ENCODE measurements around the gene PPP1R13L. TPM values are rescaled to one million over a fixed set of nuclear protein-coding genes. Genes with fewer than 3 reads are reported as not detected.
"Not testable (repeated sequence)": the region's sequence is repeated elsewhere in the genome, so short reads cannot be mapped to it uniquely, and the experiment has no call there.

Gene PPP1R13L
- polyA plus RNA-seq, 4 donors = 8.3 to 16.4 (median 9.1) TPM

DNA sequence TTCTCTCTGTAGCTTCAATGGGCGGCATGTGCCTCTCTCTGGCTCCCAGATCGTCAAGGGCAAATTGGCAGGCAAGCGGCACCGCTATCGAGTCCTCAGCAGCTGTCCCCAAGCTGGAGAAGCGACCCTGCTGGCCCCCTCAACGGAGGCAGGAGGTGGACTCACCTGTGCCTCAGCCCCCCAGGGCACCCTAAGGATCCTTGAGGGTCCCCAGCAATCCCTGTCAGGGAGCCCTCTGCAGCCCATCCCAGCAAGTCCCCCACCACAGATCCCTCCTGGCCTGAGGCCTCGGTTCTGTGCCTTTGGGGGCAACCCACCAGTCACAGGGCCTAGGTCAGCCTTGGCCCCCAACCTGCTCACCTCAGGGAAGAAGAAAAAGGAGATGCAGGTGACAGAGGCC lies 3.3 kb upstream of the PPP1R13L start:
- DNase-seq (ENCODE audit: low read depth in 4 of 4, low spot score in 3 of 4) = no peak

DNA sequence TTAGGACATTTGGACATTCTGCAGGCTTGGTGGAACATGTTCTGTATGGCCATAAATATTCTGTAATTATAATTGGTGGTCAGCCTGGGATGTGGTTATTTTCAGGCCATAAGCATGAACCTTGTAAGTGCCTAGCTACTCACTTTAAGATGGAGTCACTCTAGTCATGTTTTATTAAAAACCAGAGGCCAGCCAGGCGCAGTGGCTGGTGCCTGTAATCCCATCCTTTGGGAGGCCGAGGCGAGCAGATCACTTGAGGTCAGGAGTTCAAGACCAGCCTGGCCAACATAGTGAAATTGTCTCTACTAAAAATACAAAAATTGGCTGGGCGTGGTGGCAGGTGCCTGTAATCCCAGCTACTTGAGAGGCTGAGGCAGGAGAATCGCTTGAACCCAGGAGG lies 2.7 kb upstream of the PPP1R13L start:
- DNase-seq (ENCODE audit: low read depth in 4 of 4, low spot score in 3 of 4) = not testable (repeated sequence)

DNA sequence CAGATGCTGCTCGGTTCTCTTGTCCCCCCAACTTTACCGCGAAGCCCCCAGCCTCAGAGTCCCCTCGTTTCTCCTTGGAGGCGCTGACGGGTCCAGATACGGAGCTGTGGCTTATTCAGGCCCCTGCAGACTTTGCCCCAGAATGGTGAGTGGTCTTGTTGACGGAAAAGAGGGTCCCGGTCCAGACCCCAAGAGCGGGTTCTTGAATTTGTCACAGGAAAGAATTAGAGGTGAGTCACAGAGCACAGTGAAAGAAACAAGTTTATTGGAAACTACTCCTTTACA lies 2.2 kb upstream of the PPP1R13L start:
- no peak for DNase-seq (ENCODE audit: low read depth in 4 of 4, low spot score in 3 of 4)

DNA sequence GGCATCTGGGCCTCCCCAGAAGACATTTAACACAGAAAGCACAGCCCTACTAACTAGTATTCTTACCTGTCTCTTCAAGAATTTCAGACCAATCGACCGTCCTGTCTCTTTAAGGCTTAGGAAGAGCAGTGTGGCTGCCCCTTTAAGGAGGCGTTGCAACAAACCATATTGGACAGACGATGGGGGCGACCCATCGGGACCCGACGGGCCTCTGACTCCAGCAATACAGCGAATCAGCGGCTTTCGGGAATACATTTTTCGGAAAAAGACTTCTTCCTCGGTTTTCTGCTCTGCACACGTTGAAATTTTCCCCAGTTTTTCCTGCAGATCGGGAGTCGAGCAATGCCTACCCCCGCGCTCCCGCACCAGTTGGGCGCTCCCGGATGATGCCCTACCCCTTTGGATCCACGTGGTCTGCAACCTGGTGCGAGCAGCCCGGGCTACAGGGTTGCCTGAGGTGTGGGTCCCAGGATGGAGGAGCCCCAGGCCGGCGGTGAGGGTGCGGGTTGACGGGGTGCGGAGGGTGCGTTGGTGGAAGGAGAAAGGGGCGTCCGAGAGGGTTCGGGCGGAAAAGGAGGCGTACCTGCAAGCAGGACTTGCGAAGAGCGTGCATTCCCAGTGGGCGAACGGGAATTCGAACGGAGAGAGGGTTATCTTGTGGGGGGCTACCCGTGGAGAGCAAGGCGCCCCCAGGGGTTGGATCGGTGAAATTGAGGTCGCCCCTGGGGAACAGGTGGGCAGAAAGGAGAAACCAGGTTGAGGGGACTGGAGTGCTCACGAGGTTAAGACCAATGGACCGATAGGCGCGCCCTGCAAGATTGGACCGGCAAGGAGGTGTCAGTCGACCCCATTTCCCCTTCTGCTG lies 1.6 kb upstream of the PPP1R13L start, which contains the start of gene POLR1G:
Gene POLR1G, plus strand, starts transcription at position 419 of the 865 bp plus-strand sequence. Its CDS starts 53 bp downstream, at position 472.
- peak in 1 of 4 donors; percentile 84 for DNase-seq (ENCODE audit: low read depth in 4 of 4, low spot score in 3 of 4)

DNA sequence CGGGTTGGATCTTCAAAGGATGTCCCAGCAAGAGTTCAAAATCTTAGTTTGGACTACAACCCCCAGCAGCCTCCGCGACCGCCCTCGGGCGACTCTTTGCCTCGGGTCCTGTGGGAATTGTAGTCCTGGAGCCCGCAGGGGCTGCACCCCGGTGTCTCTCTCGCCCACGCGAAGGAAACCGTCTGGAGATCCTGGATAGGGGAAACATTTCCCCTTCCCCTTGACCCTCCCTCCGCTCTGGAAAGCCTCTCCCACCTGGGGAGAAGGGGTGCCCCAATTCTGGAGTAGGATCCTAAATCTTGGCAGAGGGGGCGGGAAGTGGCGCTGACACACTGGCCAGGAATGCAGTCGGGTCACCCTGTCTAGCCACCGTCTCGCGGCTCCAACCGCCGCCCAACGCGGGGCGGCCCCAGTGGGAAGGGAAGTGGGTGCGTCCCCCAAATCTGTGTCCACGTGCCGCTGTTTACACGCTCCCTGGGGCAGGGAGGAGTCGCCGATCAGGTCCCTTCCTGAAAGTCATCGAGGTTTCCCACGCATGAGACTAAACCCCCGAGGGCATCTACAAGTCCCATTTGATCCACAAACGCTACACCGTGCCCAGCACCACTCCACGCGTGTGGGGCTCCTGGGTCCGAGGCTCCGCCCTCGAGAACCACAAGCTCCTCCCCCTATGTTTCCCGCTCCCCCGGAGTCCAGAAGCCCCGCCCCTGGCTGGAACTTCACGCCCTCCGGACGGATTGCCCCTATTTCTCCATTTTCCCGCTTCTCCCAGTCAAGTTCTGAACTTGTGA lies 761 bp upstream of the PPP1R13L start:
- peak in 1 of 4 donors; percentile 61 for DNase-seq (ENCODE audit: low read depth in 4 of 4, low spot score in 3 of 4)

DNA sequence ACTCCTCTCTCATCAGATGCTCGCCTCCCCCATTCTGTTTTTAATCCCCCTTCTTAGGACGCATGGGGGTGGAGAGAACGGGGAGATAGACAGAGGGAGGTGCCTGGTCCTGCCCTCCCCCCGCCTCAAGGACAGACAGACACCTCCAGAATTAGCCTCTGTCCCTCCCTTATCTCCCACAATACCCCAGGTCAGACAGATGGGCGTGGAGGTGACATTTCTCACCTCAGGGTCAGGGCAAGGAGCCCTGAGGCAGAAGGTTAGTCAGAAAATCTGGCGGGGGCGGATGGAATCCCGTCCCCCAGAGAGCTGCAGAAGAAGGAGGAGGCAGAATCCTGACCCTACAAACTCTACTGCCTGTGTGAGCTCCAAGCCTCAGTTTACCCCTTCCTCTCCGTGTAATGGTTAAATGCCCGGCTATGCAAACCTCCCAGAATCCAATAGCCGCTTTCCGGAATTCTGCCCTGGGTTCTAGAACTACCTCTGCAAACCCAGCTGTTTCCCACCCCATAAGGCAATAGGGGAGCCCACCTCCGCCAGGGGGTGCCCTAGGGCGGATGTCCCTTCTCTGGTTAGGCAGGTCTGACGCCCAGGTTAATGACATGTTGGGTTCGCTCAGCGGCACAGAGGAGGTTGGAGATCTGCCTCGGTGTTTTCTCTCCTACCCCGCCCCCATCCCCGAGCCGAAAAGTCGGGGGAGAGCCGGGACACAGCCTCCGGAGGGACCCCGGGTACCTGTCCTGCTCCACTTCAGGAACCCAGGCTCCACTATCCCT lies 900 bp downstream of the PPP1R13L start:
- no peak for DNase-seq (ENCODE audit: low read depth in 4 of 4, low spot score in 3 of 4)

DNA sequence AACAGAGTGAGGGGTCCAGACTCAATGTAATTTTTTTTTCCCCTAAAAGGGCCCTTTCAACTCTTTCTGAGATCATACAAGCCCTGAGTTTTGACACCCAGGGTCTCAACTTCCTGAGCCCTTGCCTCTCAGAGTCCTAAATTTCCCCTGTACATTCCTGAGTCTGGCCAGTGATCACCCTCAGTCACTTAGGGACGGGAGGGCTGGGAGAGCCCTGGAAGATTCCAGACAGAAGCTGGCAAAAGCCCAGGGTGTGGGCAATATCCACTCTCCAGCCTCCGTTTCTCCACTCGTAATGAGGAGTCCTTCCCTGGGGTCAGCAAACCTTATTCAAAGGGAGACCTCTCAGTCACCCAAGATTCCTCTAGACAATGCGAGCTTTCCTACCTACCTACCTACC lies 1.6 kb downstream of the PPP1R13L start:
- no peak for DNase-seq (ENCODE audit: low read depth in 4 of 4, low spot score in 3 of 4)

DNA sequence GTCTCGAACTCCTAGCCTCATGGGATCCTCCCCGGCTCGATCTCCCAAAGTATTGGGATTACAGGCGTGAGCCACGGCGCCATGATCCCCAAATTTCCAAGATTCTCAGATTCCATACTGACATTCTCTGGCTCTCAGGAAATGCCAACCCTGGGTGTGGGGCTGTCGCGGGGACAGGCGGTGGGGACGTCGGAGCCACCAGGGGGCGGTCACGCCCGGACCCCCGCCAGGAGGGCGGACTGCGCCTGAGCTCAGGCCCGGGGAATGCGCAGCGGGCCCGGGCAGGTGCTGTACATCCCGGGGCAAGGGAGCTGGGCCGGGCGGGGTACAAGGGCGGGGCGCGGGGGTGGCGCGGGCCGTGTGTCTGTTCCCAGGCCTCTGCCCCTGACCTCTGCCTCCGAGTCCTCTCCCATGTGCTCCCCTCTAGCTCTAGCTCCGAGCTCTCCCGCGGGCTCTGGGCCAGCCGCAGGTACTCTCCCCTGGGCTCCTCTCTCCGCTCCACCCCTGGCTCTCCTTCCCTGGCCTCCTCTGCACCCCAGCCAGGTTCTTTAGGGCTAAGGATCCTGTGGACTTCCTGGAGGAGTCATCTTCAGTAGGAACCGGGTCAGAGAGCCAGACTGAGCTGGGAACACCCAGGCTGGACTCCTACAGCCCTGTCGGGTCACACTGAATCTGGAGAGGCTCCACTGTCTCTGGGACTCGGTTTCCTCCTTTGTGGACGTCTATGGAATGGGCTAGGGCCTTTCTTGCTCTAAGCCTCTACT lies 2.4 kb downstream of the PPP1R13L start:
- DNase-seq (ENCODE audit: low read depth in 4 of 4, low spot score in 3 of 4) = no peak

DNA sequence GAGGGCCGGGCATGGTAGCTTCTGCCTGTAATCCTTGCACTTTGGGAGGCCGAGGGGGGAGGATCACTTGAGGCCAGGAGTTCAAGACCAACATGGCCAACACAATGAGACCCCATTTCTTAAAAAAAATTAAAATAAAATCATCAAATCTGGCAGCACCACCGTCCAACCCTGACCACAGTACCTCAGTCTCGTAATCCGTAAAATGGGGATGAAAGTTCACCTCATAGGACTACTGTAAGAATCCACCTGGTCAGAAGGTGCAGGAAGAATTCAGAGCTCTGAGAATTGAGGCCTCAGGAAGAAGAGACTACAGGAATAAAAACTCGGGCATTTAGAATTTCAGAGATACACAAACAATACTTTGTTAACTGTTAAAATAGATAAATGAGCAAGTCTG lies 3.1 kb downstream of the PPP1R13L start:
- DNase-seq (ENCODE audit: low read depth in 4 of 4, low spot score in 3 of 4) = no peak

DNA sequence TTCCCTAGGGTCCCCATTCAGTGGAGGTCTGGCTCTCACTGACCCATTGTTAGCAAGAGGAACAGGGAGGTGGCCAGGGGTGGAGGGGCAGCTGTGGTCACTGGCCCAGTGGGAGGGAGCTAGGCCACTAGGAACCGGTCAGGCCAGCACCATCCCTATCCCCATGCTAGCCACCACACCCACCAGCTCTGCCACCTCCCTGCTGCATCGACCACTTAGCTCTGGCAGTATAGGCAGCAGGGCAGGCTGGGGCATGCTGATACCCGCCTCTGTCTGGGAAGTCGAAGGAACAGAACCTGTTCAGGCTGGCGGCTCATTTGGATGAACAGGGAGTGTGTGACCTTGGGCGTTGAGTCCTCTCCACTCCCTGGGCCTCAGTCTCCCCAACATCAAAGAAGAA lies 4.7 kb downstream of the PPP1R13L start:
- no peak for DNase-seq (ENCODE audit: low read depth in 4 of 4, low spot score in 3 of 4)

DNA sequence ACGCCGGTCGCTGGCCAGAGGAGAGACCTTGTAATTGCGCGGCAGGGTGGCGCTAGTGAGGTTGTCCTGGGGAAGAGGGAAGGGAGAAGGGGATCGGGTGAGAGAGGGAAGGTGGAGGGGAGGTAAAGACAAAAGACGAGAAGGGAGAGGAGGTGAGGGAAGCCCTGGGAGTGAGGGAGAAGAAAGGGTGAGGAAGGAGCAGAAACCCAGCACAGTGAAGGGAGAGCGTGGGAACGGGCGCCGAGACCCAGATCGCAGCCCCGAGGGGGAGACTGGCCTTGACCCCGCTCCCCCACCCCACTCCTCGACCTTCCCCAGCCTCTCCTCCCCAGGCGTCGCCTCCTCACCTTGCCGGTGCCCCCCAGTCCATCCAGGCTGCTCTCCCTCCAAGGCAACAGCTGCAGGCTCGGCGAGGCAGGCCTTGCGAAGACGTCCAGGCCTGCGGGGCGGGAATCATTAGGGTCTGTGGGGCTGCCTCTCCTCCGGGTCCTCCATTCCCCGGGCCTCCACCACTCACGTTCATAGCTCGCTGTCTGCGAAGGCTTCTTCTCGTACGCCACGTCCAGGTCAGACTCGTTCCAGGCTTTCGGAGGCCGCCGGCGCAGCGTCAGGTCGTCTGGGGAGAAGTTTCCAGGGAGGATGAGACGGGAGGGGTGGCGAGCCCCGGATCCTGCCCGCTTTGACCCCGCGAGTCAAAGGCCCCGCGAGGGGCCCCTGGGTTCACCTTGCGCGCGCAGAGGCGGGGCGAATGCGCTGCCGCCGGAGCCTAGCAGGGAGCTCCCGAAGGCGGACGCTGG lies 8.8 kb downstream of the PPP1R13L start:
- no peak for DNase-seq (ENCODE audit: low read depth in 4 of 4, low spot score in 3 of 4)

DNA sequence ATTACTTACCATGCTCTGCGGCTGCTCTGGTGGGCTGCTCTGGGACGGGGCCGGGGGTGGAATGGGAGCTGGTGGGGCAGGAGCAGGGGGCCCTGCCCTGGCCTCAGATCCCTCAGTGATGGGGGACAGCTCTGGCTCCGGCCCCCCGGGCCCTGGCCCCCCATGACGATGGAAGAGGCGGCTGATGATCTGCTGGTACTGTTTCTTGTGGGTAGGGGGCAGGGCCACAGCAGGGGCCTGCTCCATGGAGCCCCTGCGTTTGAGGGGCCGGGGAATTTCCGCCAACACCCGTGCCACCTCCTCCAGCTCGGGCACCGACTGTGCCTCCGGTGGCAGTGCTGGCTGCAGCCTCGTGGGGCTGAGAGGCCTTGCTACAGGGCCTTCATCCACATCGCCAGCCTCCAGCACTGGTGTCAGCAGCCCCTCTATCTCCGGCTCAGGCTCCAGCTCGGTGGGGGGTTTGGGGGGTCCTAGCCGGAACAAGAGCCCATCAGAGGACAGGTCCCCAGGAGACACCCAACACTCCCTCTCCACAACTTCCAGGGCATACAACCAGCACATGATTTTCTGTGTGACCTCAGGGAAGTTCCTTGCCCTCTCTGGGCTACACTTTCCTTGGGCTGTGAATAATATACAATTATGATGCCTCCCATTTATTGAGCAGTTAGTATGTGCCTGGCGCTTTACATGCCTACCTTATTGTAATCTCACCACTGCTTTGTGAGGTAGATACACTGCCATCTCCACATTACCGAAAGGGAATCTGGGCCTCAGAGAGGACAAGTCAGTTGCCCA lies 12.8 kb downstream of the PPP1R13L start:
- DNase-seq (ENCODE audit: low read depth in 4 of 4, low spot score in 3 of 4) = no peak

DNA sequence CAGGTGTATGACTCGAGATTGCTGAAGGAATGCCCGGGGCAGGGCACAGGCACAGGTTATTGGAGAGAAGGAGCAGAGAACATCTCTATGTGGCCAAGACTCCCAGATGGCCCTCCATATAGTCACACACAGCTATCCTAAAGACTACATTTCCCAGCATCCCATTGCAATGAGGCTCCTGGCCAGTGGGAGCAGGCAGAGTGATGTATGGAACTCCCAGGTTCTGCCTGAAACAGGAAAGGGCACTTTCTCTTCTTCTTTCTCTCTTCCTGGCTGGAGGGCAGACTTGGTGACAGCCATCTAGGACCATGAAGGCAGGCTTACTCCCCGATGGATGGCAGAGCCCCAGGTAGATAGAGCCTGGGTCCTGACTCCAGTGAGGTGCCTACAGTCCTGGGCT lies 13.5 kb downstream of the PPP1R13L start:
- no peak for DNase-seq (ENCODE audit: low read depth in 4 of 4, low spot score in 3 of 4)

DNA sequence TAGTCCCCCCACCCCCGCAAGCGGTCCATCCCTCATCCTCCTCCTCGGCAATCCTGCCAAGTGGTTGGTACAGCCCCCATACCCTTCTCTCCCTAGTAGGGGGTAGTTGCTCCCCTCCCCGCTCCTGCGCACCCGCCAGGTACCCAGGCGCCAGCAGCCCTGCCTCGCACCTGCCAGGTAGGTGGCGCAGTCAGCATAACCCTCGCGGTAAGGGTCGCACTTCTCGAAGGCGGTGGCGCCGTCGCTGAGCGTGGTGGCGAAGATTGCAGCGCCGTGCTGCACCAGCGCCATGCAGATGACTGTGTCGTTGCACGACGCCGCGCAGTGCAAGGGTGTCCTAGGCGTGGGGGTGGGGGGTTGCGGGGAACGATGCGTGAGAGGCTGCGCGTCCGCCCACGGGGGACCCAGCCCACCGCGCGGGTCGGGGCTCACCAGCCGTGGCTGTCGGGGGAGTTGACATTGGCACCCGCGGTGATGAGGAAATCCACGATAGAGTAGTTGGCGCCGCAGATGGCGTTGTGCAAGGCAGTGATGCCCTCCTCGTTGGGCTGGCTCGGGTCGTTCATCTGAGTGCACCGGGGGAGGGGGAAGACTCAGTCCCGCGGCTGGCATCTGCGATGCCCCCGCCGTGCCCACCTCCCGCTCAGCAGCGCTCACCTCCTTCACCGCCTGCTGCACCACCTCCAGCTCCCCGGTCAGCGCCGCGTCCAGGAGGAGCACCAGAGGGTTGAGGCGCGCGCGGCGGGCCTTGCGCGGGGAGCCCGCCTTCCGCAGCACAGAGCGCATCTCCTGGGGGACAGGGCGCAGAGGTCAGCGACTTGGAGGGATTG lies 19.3 kb downstream of the PPP1R13L start:
- DNase-seq (ENCODE audit: low read depth in 4 of 4, low spot score in 3 of 4) = no peak

DNA sequence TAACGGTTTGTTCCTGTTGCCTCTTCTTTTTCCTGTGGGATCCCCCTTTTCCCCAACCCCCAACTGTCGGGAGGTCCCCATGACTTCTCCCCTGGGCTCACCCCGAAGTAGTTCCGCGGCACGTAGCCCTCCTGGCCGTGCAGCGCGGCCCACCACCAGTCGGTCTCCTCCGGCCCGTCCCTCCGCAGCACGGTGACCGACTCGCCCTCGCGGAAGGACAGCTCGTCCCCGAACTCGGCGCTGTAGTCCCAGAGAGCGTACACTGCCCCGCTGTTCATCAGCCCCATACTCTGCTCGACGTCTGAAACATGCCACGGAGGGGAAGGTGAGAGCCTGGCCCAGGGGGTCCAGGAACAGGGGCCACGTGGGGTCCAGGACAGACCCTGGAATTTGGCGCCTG lies 22.4 kb downstream of the PPP1R13L start:
- no peak for DNase-seq (ENCODE audit: low read depth in 4 of 4, low spot score in 3 of 4)

DNA sequence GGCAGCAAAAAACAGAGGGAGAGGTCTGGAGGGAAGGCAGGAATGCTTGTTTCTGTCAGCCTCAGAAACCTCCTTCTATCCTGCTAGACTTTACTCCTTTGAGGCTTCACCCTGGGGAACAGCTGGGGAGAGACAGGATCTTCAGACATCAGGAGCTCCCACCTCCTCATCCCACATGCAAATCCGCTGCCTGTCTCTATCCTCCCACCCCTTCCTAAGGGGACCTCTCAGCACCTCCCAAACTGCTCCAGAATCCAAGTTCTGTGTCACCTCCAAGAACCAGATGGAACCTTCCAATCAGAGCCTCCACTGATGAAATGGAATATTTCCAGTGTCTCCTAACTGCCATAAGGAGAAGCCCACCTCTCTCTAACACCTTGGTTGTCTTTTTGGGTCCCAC lies 24.8 kb downstream of the PPP1R13L start:
- DNase-seq (ENCODE audit: low read depth in 4 of 4, low spot score in 3 of 4) = no peak

DNA sequence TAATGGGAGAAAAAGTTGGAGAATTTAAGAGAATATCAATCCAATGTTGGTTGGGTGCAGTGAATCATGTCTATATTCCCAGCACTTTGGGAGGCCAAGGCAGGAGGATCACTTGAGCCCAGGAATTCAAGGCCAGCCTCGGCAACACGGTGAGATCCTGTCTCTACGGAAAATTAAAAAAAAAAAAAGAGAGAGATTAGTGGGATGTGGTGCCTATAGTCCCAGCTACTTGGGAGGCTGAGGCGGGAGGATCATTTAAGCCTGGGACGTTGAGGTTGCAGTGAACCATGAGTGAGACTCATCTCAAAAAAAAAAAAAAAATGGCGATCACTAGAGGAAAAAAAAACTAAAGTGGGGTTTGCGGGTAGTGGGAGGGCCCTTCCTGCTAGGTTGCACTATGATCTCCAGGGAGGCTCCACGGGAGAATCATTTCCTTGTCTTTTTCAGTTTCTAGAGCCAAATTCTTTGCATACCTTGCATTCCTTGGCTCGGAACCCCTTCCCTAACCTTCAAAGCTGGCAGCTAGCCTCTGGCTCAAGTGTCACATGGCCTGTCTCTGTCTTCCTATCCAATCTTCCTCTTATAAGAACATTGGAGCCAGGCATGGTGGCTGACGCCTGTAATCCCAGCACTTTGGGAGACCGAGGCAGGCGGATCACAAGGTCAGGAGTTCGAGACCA lies 28.7 kb downstream of the PPP1R13L start:
- DNase-seq (ENCODE audit: low read depth in 4 of 4, low spot score in 3 of 4) = peak in 3 of 4 donors; percentile 43 to 47 (median 44)
